Keratinocyte (primary cell): ENCODE results near the gene TJP3.

Experiments
- CTCF ChIP-seq, 3 experiments: IDR thresholded peaks in 1 of 3; conservative IDR thresholded peaks in 1 of 3; optimal IDR thresholded peaks in 1 of 3; 2 replicates in 2 of 3; 3 replicates in 1 of 3; pipeline versions ENCODE3 to v1.5.1; 2011; ENCODE audit warnings: low read length in 3 of 3, mild to moderate bottlenecking in 3 of 3, moderate library complexity in 2 of 3, control low read depth in 1 of 3, inconsistent platforms in 1 of 3; ENCODE audit not compliant: insufficient read depth in 2 of 3; ENCODE audit errors: extremely low read depth in 1 of 3
- EZH2 ChIP-seq: IDR thresholded peaks from one replicate; pipeline ENCODE4 v1.6.1; 2012; ENCODE audit warnings: inconsistent platforms, mild to moderate bottlenecking, low read length, moderate library complexity

DNA sequence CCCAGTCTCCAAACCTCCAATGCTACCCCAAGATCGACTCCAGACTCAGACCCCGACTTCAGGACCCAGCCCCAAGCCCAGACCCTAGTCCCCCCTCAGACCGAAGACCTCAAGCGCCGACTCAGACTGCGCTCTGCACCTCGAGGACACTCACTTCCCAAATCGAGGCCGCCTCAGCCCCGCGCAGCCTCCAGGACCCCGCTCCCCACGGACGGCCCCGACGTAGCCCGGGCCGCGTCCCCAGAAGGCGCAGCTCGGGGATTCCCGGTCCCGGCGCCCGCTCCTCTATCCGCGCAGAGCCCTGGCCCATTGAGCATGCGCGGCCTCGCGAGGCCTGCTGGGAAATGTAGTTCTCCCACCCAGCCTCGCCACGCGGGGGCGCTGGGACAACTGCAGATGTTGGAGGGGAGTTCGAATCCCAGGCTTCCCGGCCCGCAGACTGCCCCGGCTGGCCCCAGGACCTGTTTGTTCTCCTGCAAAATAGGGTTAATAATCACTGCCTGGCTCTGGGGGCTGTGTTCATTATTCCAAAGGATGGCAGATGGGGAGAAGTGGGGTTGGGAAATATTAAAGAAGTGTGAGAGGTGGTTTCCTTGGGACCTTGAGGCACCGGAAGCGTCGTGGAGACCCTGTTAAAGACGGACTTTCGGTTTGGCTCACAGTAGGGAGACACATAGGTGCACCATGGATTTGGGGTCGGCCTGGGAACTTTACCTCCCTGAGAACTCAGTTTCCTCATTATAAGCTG is 53.4 kb downstream of the TJP3 start, which contains the start of gene APBA3:
- TF ChIP-seq CTCF (optimal IDR thresholded peaks at IDR 0.05 in 1 of 3, IDR thresholded peaks at IDR 0.05 in 1 of 3, conservative IDR thresholded peaks at IDR 0.05 in 1 of 3; ENCODE audit: extremely low read depth in 1 of 3, insufficient read depth in 2 of 3, low read length in 3 of 3) (peak; percentile 65 to 93 (median 79)), EZH2 (no peak)
